OCI-LY3 (cell line): Measurements from ENCODE around the gene SMYD3.

Experiments used
- H2AFZ ChIP-seq: fragments of 200-600, 300-600 bp; shearing (Covaris generic); 2 replicates; pipeline ENCODE4 v1.6.0; 2014; ENCODE audit warnings: antibody characterized with exemption, low read depth, low read length
- H3K27ac ChIP-seq: fragments of 200-600, 300-600 bp; sonication (generic); 2 replicates; pipeline ENCODE4 v1.5.1; 2014; ENCODE audit warnings: mild to moderate bottlenecking, low read length, moderate library complexity, mixed read lengths
- H3K27me3 ChIP-seq: fragments of 200-600, 300-600 bp; sonication (generic); 2 replicates; pipeline ENCODE4 v1.6.1; 2014; ENCODE audit warnings: low read depth, low read length, mixed read lengths
- H3K36me3 ChIP-seq: fragments of 200-600, 300-600 bp; sonication (generic); replicated peaks from 2 replicates; pipeline ENCODE3; 2014; ENCODE audit warnings: low read depth, low read length, mixed read lengths
- H3K4me1 ChIP-seq: fragments of 300-600, 200-600 bp; sonication (generic); 2 replicates; pipeline ENCODE4 v1.6.1; 2014; ENCODE audit warnings: low read length, mixed read lengths
- H3K4me2 ChIP-seq: fragments of 200-600, 300-600 bp; sonication (generic); 2 replicates; pipeline ENCODE4 v1.6.1; 2014; ENCODE audit warnings: low read length, mixed read lengths
- H3K4me3 ChIP-seq: fragments of 300-600, 200-600 bp; sonication (generic); 2 replicates; pipeline ENCODE4 v1.5.1; 2014; ENCODE audit warnings: antibody characterized with exemption, mild to moderate bottlenecking, low read length, moderate library complexity
- H3K79me2 ChIP-seq: fragments of 300-600, 200-600 bp; shearing (Covaris generic); 2 replicates; pipeline ENCODE4 v1.6.1; 2014; ENCODE audit warnings: mild to moderate bottlenecking, low read length, mixed read lengths
- H3K9ac ChIP-seq: fragments of 300-600, 200-600 bp; shearing (Covaris generic); 2 replicates; pipeline ENCODE4 v1.6.0; 2014; ENCODE audit warnings: mild to moderate bottlenecking, low read length, moderate library complexity
- H3K9me3 ChIP-seq: fragments of 200-600, 300-600 bp; shearing (Covaris generic); 2 replicates; pipeline ENCODE4 v1.6.1; 2014; ENCODE audit warnings: low read length, mixed read lengths; ENCODE audit not compliant: insufficient read depth
- H4K20me1 ChIP-seq: fragments of 200-600, 300-600 bp; sonication (generic); 2 replicates; pipeline ENCODE4 v1.6.1; 2016; ENCODE audit warnings: low read length, mixed read lengths; ENCODE audit not compliant: insufficient read depth
- EZH2phosphoT487 ChIP-seq: fragments of 200-600 bp; shearing (Covaris generic); IDR thresholded peaks from 2 replicates; pipeline ENCODE4 v1.6.1; 2018; ENCODE audit warnings: antibody characterized with exemption, mixed run types, low read depth
- TF ChIP-seq, protein P1 (sequence below): fragments of 200-600, 300-600 bp; sonication (generic); IDR thresholded peaks from 2 replicates; pipeline ENCODE4 v1.5.1; 2014; ENCODE audit warnings: antibody characterized with exemption, low read length, low read depth

SMYD3 gene

DNA sequence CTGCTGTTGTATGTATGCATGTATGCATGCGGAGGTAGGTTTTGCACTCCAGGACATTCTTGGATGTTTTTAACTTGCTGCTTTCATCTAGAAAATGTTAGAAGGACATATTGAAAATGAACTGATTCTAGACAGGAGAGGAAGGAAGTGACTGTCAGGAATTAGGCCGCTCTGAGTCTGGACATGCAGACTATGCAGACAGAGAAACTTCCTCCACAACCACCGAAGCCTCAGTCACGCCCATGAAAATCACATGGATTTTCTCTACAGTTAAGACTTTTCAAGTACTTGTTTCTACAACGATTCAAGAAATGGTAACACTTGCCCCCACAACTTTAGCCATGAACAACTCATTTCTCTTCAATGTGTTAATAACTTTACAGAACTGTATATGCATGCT is 211.1 kb downstream of the SMYD3 start:
- H3K27me3 ChIP-seq = no peaks in the 10 kb centered on the region
- H3K79me2 ChIP-seq = no peaks in the 10 kb centered on the region
- no peak overlapping the region for H3K4me3 ChIP-seq
- H4K20me1 ChIP-seq = no peaks in the 10 kb centered on the region
- H3K4me2 ChIP-seq = no peak overlapping the region
- H3K9me3 ChIP-seq = no peaks in the 10 kb centered on the region
- H2AFZ ChIP-seq = no peak overlapping the region
- H3K27ac ChIP-seq = no peak overlapping the region
- TF ChIP-seq EZH2phosphoT487 = no peak
- TF ChIP-seq, protein P1, sequence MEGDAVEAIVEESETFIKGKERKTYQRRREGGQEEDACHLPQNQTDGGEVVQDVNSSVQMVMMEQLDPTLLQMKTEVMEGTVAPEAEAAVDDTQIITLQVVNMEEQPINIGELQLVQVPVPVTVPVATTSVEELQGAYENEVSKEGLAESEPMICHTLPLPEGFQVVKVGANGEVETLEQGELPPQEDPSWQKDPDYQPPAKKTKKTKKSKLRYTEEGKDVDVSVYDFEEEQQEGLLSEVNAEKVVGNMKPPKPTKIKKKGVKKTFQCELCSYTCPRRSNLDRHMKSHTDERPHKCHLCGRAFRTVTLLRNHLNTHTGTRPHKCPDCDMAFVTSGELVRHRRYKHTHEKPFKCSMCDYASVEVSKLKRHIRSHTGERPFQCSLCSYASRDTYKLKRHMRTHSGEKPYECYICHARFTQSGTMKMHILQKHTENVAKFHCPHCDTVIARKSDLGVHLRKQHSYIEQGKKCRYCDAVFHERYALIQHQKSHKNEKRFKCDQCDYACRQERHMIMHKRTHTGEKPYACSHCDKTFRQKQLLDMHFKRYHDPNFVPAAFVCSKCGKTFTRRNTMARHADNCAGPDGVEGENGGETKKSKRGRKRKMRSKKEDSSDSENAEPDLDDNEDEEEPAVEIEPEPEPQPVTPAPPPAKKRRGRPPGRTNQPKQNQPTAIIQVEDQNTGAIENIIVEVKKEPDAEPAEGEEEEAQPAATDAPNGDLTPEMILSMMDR = no peak
- H3K36me3 ChIP-seq = no peaks in the 10 kb centered on the region
- H3K4me1 ChIP-seq = peaks cover 7% of the 10 kb centered on the region
- no peak overlapping the region for H3K9ac ChIP-seq

DNA sequence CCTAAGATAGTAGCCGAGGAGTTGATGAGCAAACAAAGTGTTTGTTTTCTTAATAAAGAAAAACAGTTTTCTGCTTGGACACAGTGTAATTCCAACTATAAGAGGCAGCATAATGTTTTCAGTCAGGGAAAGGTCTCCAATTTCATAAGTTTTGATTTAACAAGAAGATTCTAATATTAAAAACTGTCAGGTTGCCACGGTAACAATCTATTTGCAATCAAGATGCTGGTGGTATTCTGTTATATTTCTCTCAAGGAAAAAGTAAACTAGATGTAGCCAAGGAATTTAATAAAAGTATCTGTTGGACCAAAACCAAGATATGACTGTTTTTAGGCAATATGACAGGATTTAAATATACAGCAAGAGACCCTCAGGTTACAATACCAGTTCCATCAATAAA is 211.7 kb downstream of the SMYD3 start:
- H3K9ac ChIP-seq = no peak overlapping the region
- no peaks in the 10 kb centered on the region for H3K9me3 ChIP-seq
- peaks cover 7% of the 10 kb centered on the region for H3K4me1 ChIP-seq
- no peak overlapping the region for H2AFZ ChIP-seq
- H3K4me3 ChIP-seq = no peak overlapping the region
- H3K4me2 ChIP-seq = no peak overlapping the region
- no peaks in the 10 kb centered on the region for H3K36me3 ChIP-seq
- no peaks in the 10 kb centered on the region for H3K27me3 ChIP-seq
- H3K27ac ChIP-seq = no peak overlapping the region
- H4K20me1 ChIP-seq = no peaks in the 10 kb centered on the region
- H3K79me2 ChIP-seq = no peaks in the 10 kb centered on the region
- TF ChIP-seq EZH2phosphoT487 = no peak
- TF ChIP-seq, protein P1 = no peak

DNA sequence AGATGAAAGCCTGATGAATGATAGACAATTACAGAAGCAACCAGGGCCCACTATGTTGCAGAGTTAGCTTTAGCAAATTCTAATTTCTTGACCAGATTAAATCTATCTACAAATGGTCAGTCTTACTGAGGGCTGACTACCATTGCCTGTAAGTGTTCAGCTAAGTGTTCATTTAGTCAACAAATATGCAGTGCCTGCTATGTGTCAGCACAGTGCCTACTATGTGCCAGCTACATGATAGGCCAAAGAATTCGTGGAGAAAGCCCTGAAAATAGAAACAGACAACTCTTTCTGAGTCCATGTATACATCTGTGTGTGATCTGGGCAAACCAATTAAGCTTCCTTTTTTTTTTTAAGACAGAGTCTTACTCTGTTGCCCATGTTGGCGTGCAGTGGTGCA is 212.8 kb downstream of the SMYD3 start:
- H3K27me3 ChIP-seq = no peaks in the 10 kb centered on the region
- H2AFZ ChIP-seq = no peak overlapping the region
- peaks cover 7% of the 10 kb centered on the region for H3K4me1 ChIP-seq
- H3K9ac ChIP-seq = no peak overlapping the region
- no peak overlapping the region for H3K4me2 ChIP-seq
- H3K36me3 ChIP-seq = no peaks in the 10 kb centered on the region
- H4K20me1 ChIP-seq = no peaks in the 10 kb centered on the region
- TF ChIP-seq, protein P1 = no peak
- TF ChIP-seq EZH2phosphoT487 = no peak
- no peak overlapping the region for H3K27ac ChIP-seq
- H3K9me3 ChIP-seq = no peaks in the 10 kb centered on the region
- H3K4me3 ChIP-seq = no peak overlapping the region
- H3K79me2 ChIP-seq = no peaks in the 10 kb centered on the region

DNA sequence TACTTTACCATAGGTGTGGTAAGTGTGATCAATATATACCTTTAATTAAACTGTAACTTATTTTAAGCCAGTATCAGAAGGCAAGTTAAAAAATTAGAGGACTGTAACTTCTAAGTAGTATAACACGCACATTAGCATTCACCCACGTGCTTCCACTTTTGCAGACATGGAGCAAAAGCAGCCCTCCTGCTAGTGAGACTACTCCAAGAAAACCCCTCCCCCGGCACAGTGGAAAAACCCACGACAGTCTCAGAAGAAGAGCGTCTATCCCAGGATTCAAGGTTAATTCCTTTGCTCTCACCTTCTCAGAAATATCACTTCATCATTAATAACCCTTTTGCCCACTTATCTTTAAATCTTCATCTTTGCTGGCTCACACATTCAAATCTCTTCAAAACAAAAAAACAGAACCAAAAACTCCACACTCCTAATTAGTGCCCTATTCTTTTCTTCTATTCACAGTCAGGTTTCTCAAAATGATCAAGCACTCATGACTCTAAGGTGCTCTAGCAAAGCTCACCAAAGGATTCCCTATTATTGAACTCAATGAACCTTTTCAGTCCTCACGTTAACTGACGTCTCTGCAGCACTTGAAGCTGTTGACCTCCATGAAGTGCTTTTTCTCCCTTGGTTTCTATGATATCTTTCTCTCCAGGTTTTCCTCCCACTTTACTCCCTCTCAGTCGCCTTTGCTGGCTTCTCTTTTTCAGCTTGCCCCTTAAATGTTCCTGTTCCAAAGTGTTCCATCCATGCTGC is 213.5 kb downstream of the SMYD3 start:
- Histone ChIP-seq H3K36me3 (no peaks in the 10 kb centered on the region), H3K27me3 (no peaks in the 10 kb centered on the region), H3K4me3 (no peak overlapping the region), H2AFZ (no peak overlapping the region), H3K4me1 (peaks cover 7% of the 10 kb centered on the region), H3K79me2 (no peaks in the 10 kb centered on the region), H3K9ac (no peak overlapping the region), H3K9me3 (no peaks in the 10 kb centered on the region), H3K27ac (no peak overlapping the region), H4K20me1 (no peaks in the 10 kb centered on the region), H3K4me2 (no peak overlapping the region)
- TF ChIP-seq, protein P1 = no peak
- no peak for TF ChIP-seq EZH2phosphoT487
